HG02763 (cell line): Measurements from ENCODE around the gene OR51D1.

Experiments
- ATAC-seq: cut with Tn5 transposase; IDR thresholded peaks from one replicate; pipeline ENCODE4 v1.9.1; 2021; ENCODE audit warnings: mild to moderate bottlenecking, moderate library complexity; ENCODE audit not compliant: unreplicated experiment

The OR51D1 gene

GRCh38 chr11:4644233-4644632, 7.0 kb downstream of the OR51D1 start:
- no peak for ATAC-seq

GRCh38 chr11:4645974-4646373, 8.7 kb downstream of the OR51D1 start:
- no peak for ATAC-seq

GRCh38 chr11:4647766-4648165, 10.5 kb downstream of the OR51D1 start:
- no peak for ATAC-seq

GRCh38 chr11:4654635-4655369, 17.5 kb downstream of the OR51D1 start:
- no peak for ATAC-seq

- no peak for ATAC-seq
Observed at GRCh38 chr11:4658629-4659445, 21.6 kb downstream of the OR51D1 start.

GRCh38 chr11:4662876-4663275, 25.6 kb downstream of the OR51D1 start:
- ATAC-seq: no peak

- ATAC-seq: no peak
Observed at GRCh38 chr11:4664183-4664582, 26.9 kb downstream of the OR51D1 start.

GRCh38 chr11:4664786-4665185, 27.5 kb downstream of the OR51D1 start:
- no peak for ATAC-seq

GRCh38 chr11:4665424-4665823, 28.1 kb downstream of the OR51D1 start:
- no peak for ATAC-seq

- ATAC-seq: no peak
Observed at GRCh38 chr11:4671741-4672140, 34.5 kb downstream of the OR51D1 start.

GRCh38 chr11:4672470-4672869, 35.2 kb downstream of the OR51D1 start:
- ATAC-seq: no peak

GRCh38 chr11:4673781-4674180, 36.5 kb downstream of the OR51D1 start:
- ATAC-seq: no peak

GRCh38 chr11:4677948-4678347, 40.7 kb downstream of the OR51D1 start:
- ATAC-seq: no peak

- no peak for ATAC-seq
Observed at GRCh38 chr11:4680341-4680740, 43.1 kb downstream of the OR51D1 start.

- no peak for ATAC-seq
Observed at GRCh38 chr11:4682623-4683419, 45.5 kb downstream of the OR51D1 start.

GRCh38 chr11:4684631-4685285, 47.5 kb downstream of the OR51D1 start:
- ATAC-seq: no peak
